B cell (primary cell): ENCODE measurements around the gene VSIG10L2. TPM values are rescaled to one million over a fixed set of nuclear protein-coding genes. Genes with fewer than 3 reads are reported as not detected.

ENCODE experiments used
- ATAC-seq: fragments of 200-7000 bp; cut with Tn5 transposase; one replicate; pipeline ENCODE4 v1.10.0; 2021; ENCODE audit warnings: low read depth, mild to moderate bottlenecking, moderate number of reproducible peaks, moderate library complexity
- CTCF ChIA-PET: fragments of 350-600 bp; sonication (Branson Sonifier 250); formaldehyde crosslinking; loops from one replicate; lab custom pipeline; 2021; ENCODE audit warnings: antibody characterized with exemption, inconsistent platforms; lab: Charles Lee
- POLR2A ChIA-PET: fragments of 350-600 bp; sonication (Branson Sonifier 250); formaldehyde crosslinking; loops from one replicate; lab custom pipeline; 2021; ENCODE audit warnings: antibody characterized with exemption; lab: Charles Lee
- DNase-seq: peaks from one replicate; pipeline ENCODE4 v3.0.0; 2013
- H2AFZ ChIP-seq: 2 replicates; pipeline ENCODE4 v1.6.1; 2012; ENCODE audit warnings: mild to moderate bottlenecking, low read depth, low read length; ENCODE audit not compliant: insufficient read depth, poor library complexity, severe bottlenecking
- H3K27ac ChIP-seq, 2 donors: 1 replicate in 1 of 2; 2 replicates in 1 of 2; pipeline ENCODE4 v1.5.1; 2012 to 2013; ENCODE audit warnings: low read length in 2 of 2, mild to moderate bottlenecking in 2 of 2, moderate library complexity in 1 of 2
- H3K27me3 ChIP-seq, 4 experiments: fragments of 200-600 bp in 1 of 4; sonication (generic) in 1 of 4; replicated peaks in 1 of 4; 1 replicate in 2 of 4; 2 replicates in 2 of 4; pipeline versions ENCODE4 v1.6.1 to v1.7.0; 2013 to 2016; ENCODE audit warnings: low read length in 3 of 4, mild to moderate bottlenecking in 2 of 4, mixed read lengths in 1 of 4, moderate library complexity in 1 of 4; ENCODE audit not compliant: insufficient read depth in 4 of 4, control insufficient read depth in 3 of 4; ENCODE audit errors: control extremely low read depth in 1 of 4
- H3K36me3 ChIP-seq, 2 experiments: replicated peaks in 1 of 2; 1 replicate in 1 of 2; 2 replicates in 1 of 2; pipeline versions ENCODE4 v1.6.1 to v1.7.1; 2013; ENCODE audit warnings: low read length in 1 of 2; ENCODE audit not compliant: insufficient read depth in 2 of 2, control insufficient read depth in 1 of 2; ENCODE audit errors: control extremely low read depth in 1 of 2, extremely low read depth in 1 of 2
- H3K4me1 ChIP-seq, 2 donors: fragments of 200-600 bp in 1 of 2; sonication (generic) in 1 of 2; 1 replicate in 1 of 2; 2 replicates in 1 of 2; pipeline versions ENCODE4 v1.5.1 to v1.6.1; 2013 to 2017; ENCODE audit warnings: low read length in 2 of 2; ENCODE audit not compliant: control insufficient read depth in 2 of 2, insufficient read depth in 2 of 2
- H3K4me2 ChIP-seq: replicated peaks from 2 replicates; pipeline ENCODE3; 2012; ENCODE audit warnings: mild to moderate bottlenecking, low read depth, low read length; ENCODE audit not compliant: poor library complexity, severe bottlenecking
- H3K4me3 ChIP-seq, 5 experiments: fragments of 200-600 bp in 1 of 5; sonication (generic) in 1 of 5; 1 replicate in 3 of 5; 2 replicates in 2 of 5; pipeline versions ENCODE4 v1.5.1 to v1.7.0; 2011 to 2016; ENCODE audit warnings: low read length in 4 of 5, mild to moderate bottlenecking in 4 of 5, low read depth in 2 of 5, control low read depth in 1 of 5, moderate library complexity in 1 of 5; ENCODE audit not compliant: insufficient read depth in 1 of 5; ENCODE audit errors: control extremely low read depth in 1 of 5, extremely low read depth in 1 of 5
- H3K79me2 ChIP-seq: fragments of 200-600 bp; sonication (generic); one replicate; pipeline ENCODE4 v1.6.0; 2016; ENCODE audit warnings: low read length; ENCODE audit not compliant: control insufficient read depth, insufficient read depth
- H3K9ac ChIP-seq: fragments of 200-600 bp; sonication (generic); 2 replicates; pipeline ENCODE4 v1.6.1; 2017; ENCODE audit warnings: mild to moderate bottlenecking, low read length, moderate library complexity
- H3K9me3 ChIP-seq, 3 donors: one replicate each; pipeline versions ENCODE4 v1.6.1 to v1.7.1; 2013; ENCODE audit warnings: low read length in 2 of 3; ENCODE audit not compliant: control insufficient read depth in 2 of 3, insufficient read depth in 1 of 3; ENCODE audit errors: control extremely low read depth in 1 of 3
- H4K20me1 ChIP-seq: 2 replicates; pipeline ENCODE4 v1.6.0; 2012; ENCODE audit warnings: mild to moderate bottlenecking, low read length; ENCODE audit not compliant: insufficient read depth, control insufficient read depth, poor library complexity, severe bottlenecking
- H3K27ac Mint-ChIP-seq: one replicate; pipeline ENCODE4 v1.8.0; 2021; ENCODE audit warnings: mixed read lengths
- H3K27me3 Mint-ChIP-seq: one replicate; pipeline ENCODE4 v1.8.0; 2021; ENCODE audit warnings: mixed read lengths
- H3K4me1 Mint-ChIP-seq: one replicate; pipeline ENCODE4 v1.8.0; 2021; ENCODE audit warnings: mixed read lengths
- H3K4me3 Mint-ChIP-seq: one replicate; pipeline ENCODE4 v1.8.0; 2021; ENCODE audit warnings: mixed read lengths
- H3K9me3 Mint-ChIP-seq: one replicate; pipeline ENCODE4 v1.8.0; 2022; ENCODE audit warnings: mixed read lengths; ENCODE audit not compliant: insufficient read depth
- CTCF ChIP-seq: fragments of 200-600 bp; IDR thresholded peaks from one replicate; pipeline ENCODE4 v1.8.0; 2022; ENCODE audit warnings: antibody characterized with exemption, mild to moderate bottlenecking
- EZH2 ChIP-seq: IDR thresholded peaks from 2 replicates; pipeline ENCODE4 v1.6.1; 2012; ENCODE audit warnings: borderline replicate concordance, low read depth, mild to moderate bottlenecking, moderate library complexity, low read length; ENCODE audit not compliant: insufficient read depth, poor library complexity, severe bottlenecking
- WGBS: methylation state at CpG from one replicate; pipeline ENCODE4 v1.1.5; 2013; ENCODE audit warnings: missing lambda C conversion rate; ENCODE audit not compliant: insufficient coverage; 5-methylcytosine and 5-hydroxymethylcytosine counted together
- intact Hi-C: fragments of 100-400 bp; cut with micrococcal nuclease; formaldehyde crosslinking; loops from one replicate; pipeline ENCODE4 v1.10.0; 2022
- polyA plus RNA-seq: library from polyadenylated mRNA; depleted of rRNA; stranded (reverse); fragments of >200 nt; gene quantifications from 2 replicates; pipeline ENCODE4 v1.2.3, GENCODE V29; 2012
- total RNA-seq, 2 donors: library from RNA; stranded (reverse); fragments of 120-200 nt in 1 of 2; gene quantifications; 1 replicate in 1 of 2; 2 replicates in 1 of 2; pipeline versions ENCODE4 v1.2.3 to v1.2.4, GENCODE V29; 2013 to 2022

Gene VSIG10L2
- total and polyA plus RNA-seq, 2 donors (not counting 1 experiment from before 2014, with no cell fraction given): not detected

DNA sequence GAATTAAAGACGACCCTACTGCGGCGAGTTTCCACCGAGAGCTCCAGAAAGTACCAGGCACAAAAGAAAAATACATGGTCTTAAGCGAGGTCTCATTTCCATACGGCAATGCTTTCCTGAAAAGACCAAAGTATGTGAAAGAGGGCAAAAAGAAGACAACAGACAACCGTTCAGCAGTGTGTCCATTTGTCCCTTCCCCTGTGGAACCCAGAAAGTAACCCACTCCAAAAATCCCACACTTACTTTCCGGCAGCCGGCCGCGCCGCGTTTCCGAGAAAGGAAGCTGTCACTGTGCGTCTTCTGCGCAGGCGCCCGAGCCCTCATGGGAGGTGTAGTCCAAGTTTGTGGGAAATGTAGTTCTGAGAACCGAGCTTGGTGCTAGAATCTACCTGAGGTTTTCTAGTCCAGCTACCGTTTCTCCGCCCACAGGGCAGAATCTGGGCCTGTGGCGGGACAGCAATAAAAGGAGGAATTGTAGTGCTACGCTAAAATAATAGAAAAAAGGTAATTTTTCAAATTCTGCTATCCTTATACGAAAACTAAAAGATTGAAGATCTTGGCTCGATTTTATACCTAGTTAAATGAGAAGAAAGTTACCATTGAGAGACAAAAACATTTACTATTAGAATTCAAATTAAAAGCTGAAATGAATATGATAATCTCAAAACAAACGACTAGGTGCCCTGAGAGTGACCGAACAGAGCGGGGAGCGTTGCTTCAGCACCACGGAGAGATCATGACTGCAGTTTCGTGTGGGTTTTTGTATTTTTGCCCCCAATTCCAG, 42.7 kb upstream of the VSIG10L2 start, which contains the start of gene PUS3:
Gene PUS3 (minus strand): TSS at position 280 of the 784 bp plus-strand sequence. CDS start 6,922 bp downstream, outside the sequence.
- peak within 1 kb of the TSS; percentile 91 for H3K9ac ChIP-seq
- peaks cover 32% of the 10 kb centered on the region for H3K27me3 Mint-ChIP-seq
- WGBS: 0% methylated on average over 19 of the region's 31 CpGs
- ChIA-PET POLR2A (interaction anchor here (0.6 to 2.3 kb wide), 3 partner anchors 13 to 280 kb away, joined by 3 to 17 read pairs (median 3); partner anchors contain the start of gene HYLS1), CTCF (interaction anchor here (0.9 to 1.7 kb wide), 7 partner anchors 13 to 335 kb away, joined by 3 to 14 read pairs (median 4); partner anchors contain the start of gene HYLS1)
- peak within 1 kb of the TSS; percentile 97 for H3K4me3 Mint-ChIP-seq
- H3K27ac Mint-ChIP-seq: peak within 1 kb of the TSS; percentile 82
- H3K4me1 ChIP-seq: peaks cover 23 to 26% of the 10 kb centered on the region in 2 donors
- TF ChIP-seq CTCF (no peak), EZH2 (no peak)
- peak; percentile 96 for ATAC-seq
- H4K20me1 ChIP-seq: no peaks in the 10 kb centered on the region
- peaks cover 0 to 7% (median 3%) of the 10 kb centered on the region in 3 donors for H3K9me3 ChIP-seq
- peak within 1 kb of the TSS; percentile 67 to 98 (median 81) for H3K4me3 ChIP-seq
- intact Hi-C loops: loop anchor here (1.0 to 5.0 kb wide), 5 partner anchors 16 to 951 kb away; partner anchors contain the start of genes CCDC15, CHEK1, FAM118B and HYLS1
- peaks cover 29% of the 10 kb centered on the region for H3K79me2 ChIP-seq
- peak within 1 kb of the TSS; percentile 93 for H2AFZ ChIP-seq
- H3K4me1 Mint-ChIP-seq: peaks cover 24% of the 10 kb centered on the region
- H3K27ac ChIP-seq: peak within 1 kb of the TSS; percentile 45 to 75
- DNase-seq: peak; percentile 89
- peaks cover 0 to 25% (median 18%) of the 10 kb centered on the region in 4 experiments for H3K27me3 ChIP-seq
- H3K9me3 Mint-ChIP-seq: no peaks in the 10 kb centered on the region
- H3K4me2 ChIP-seq: peak within 1 kb of the TSS; percentile 83
- peaks cover 4 to 14% of the 10 kb centered on the region in 2 experiments for H3K36me3 ChIP-seq
